GM12864 (cell line): ENCODE measurements around the gene SMCO1.
"Not testable (repeated sequence)": the region's sequence is repeated elsewhere in the genome, so short reads cannot be mapped to it uniquely, and the experiment has no call there.

ENCODE experiments used
- DNase-seq: peaks from one replicate; pipeline ENCODE4 v3.0.0-alpha.2; 2011; ENCODE audit warnings: low read depth
- H3K4me3 ChIP-seq: 2 replicates; pipeline ENCODE4 v1.5.1; 2011; ENCODE audit warnings: mild to moderate bottlenecking, low read depth, low read length, control low read depth
- CTCF ChIP-seq: IDR thresholded peaks from 2 replicates; pipeline ENCODE4 v1.5.1; 2011; ENCODE audit warnings: low read depth, mild to moderate bottlenecking, moderate library complexity, low read length, control low read depth, inconsistent platforms; ENCODE audit errors: missing control alignments

SMCO1 gene

GRCh38 chr3:196554205-196554604, 39.1 kb upstream of the SMCO1 start:
- TF ChIP-seq CTCF = no peak
- no peak for DNase-seq
- H3K4me3 ChIP-seq = no peak overlapping the region

GRCh38 chr3:196553551-196553950, 38.4 kb upstream of the SMCO1 start:
- TF ChIP-seq CTCF = no peak
- no peak overlapping the region for H3K4me3 ChIP-seq
- no peak for DNase-seq

GRCh38 chr3:196552253-196552652, 37.1 kb upstream of the SMCO1 start:
- no peak for DNase-seq
- no peak for TF ChIP-seq CTCF
- no peak overlapping the region for H3K4me3 ChIP-seq

GRCh38 chr3:196550172-196550571, 35.0 kb upstream of the SMCO1 start:
- DNase-seq, H3K4me3 ChIP-seq: not testable (repeated sequence)

- not testable (repeated sequence) for DNase-seq, H3K4me3 ChIP-seq
Observed at GRCh38 chr3:196549312-196549711, 34.2 kb upstream of the SMCO1 start.

GRCh38 chr3:196547067-196547466, 31.9 kb upstream of the SMCO1 start:
- DNase-seq = no peak
- no peak overlapping the region for H3K4me3 ChIP-seq

GRCh38 chr3:196546537-196546936, 31.4 kb upstream of the SMCO1 start:
- DNase-seq = no peak
- H3K4me3 ChIP-seq = no peak overlapping the region
- no peak for TF ChIP-seq CTCF

More at GRCh38 chr3:196547067-196547466, 31.9 kb upstream of the SMCO1 start:
- no peak for TF ChIP-seq CTCF

- no peak for DNase-seq
- H3K4me3 ChIP-seq = no peak overlapping the region
- TF ChIP-seq CTCF = no peak
Observed at GRCh38 chr3:196544491-196544992, 29.4 kb upstream of the SMCO1 start.
